Measurements from ENCODE around the gene RSPH9. TPM values are rescaled to one million over a fixed set of nuclear protein-coding genes. Genes with fewer than 3 reads are reported as not detected.

RSPH9 gene, protein sequence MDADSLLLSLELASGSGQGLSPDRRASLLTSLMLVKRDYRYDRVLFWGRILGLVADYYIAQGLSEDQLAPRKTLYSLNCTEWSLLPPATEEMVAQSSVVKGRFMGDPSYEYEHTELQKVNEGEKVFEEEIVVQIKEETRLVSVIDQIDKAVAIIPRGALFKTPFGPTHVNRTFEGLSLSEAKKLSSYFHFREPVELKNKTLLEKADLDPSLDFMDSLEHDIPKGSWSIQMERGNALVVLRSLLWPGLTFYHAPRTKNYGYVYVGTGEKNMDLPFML
- total RNA-seq (2014; rRNA removed; shearing (Covaris generic)): not detected in 2 replicates

DNA sequence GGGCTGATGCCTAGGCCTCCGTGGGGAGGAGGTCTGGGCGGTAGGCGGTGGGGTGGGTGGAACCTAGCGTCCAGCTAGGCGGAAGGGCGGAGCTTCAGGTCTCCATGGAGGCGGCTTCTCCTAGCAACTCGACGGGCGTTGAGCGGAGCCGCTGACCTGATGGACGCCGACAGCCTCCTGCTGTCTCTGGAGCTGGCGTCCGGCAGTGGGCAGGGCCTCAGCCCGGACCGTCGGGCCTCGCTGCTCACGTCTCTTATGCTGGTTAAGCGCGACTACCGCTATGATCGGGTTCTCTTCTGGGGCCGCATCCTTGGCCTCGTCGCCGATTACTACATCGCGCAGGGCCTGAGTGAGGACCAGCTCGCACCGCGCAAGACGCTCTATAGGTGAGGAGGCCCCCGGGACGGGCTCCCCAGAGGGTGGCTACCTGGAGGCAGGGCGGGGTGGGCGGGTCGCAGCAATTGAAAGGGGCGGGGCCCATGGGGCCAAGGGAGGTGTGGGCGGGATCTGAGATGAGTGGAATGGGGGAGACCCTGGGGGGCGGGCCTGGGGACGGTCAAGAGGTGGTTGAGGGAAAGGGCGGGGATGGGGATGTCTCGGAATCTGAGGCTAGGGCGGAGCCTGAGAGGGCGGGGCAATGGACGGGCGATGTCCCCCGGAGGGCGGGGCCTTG, at the start of gene RSPH9:
TSS of gene RSPH9 (plus strand) at position 97 of the 673 bp plus-strand sequence. CDS start at position 160, 63 bp downstream.
- DNase-seq (ENCODE audit: low read depth): peak; percentile 60

DNA sequence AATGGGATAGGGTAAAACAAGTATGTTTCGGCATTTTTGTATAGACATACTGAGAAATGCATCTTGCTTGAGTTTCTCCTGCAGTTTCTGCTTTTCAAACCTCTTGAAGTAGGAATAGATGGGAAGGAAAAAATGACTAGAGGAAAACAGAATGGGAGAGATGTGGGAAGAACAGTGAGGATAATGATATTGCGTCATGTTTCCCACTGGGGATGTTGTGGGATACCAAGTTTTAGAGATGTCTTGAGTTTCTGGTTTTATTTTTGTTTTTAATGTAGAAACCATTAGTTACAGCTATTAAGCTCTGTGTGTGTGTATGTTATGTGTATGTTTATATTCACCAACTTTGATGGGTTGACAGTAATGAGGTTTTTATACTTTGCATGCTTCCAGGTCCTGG, 44.2 kb upstream of the RSPH9 start:
- no peak for DNase-seq (ENCODE audit: low read depth)

DNA sequence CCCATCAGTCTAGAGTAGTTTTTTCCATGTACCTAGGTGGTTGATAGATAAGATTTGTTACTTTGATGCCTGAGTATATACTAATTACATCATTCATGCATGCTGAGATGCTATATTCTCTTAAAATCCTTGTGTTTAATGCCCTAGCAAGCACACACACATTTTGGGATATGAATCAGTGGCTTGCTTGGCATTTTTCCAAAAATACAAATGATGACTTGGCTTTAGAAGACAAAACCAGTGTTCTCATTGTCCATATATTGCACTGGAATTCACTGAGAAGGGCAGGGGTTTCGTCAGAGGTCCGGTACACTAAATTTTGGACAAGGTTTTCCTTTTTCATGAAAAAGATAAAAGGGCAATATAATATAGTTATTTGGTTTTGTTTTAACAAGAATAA, 40.7 kb upstream of the RSPH9 start:
- DNase-seq (ENCODE audit: low read depth): peak; percentile 46

DNA sequence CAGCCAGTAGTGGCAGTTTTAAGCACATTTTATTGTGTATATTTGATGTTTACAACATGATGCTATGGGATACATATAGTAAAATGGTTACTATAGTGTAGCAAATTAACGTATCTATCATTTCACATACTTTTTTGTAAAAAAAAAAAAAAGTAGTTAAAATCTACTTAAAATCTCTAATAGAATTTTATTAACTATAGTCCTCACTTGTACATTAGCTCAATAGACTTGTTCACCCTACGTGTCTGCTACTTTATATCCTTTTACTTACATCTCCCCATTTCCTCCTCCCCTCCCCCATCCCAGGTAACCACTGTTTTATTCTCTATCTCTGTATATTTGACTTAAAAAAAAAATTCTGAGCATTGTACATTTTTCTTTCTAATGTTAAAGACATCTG, 38.8 kb upstream of the RSPH9 start:
- DNase-seq (ENCODE audit: low read depth): no peak

DNA sequence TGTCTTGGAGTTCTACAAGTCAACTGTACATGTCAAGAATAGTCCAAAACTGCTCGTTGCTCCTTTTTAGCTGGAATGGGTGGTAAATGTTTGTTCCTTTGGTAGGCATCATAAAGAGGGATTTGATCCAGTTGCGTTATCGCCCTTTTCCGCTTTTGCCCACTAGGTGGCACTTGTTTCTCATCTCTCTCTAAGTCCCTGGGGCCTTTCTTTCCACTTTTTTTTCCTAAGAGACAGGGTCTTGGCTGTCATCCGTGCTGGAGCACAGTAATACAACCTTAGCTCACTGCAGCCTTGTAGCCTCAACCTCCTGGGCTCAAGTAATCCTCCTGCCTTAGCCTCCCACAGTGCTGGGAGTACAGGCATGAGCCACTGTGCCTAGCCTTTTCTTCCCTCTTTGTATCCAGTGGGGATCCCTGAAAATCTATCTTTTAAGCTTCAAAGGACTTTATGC, 36.5 kb upstream of the RSPH9 start:
- peak; percentile 70 for DNase-seq (ENCODE audit: low read depth)

DNA sequence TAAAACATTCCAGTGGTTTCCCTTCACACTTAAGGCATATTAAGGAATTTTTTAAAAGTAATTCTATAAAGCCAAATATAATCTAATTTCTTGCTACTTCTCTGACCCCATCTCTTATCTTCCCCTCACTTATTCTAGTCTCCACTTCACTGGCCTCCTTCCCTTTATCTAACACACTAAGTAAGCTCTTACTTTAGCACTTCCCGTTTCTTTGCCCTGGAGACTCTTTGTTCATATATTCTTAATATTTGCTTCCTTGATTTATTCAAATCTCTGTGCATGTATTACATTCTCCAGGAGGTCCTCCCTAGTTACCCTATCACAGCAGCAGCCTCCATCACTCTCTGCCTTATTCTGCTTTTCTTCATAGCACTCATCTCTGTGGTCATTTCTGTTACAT, 36.0 kb upstream of the RSPH9 start:
- DNase-seq (ENCODE audit: low read depth): no peak

DNA sequence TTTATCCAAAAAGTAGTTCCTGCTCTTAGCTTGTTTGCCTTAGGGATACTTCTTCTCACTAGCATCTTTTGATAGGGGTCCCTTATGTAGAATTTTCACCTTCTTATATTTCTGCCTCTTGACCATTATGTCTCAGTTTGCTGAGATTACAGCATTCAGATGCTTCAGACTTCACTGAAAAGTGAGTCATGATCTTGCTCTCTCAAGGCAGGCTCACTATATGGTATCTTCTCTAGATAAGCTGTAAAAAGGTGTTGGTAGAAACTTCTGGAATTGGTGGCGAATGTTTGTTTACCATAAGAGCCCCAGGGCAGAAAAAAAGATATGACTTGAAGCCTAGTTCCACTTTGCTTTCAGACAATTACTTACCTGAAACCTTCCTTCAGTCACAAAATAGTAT, 35.4 kb upstream of the RSPH9 start:
- DNase-seq (ENCODE audit: low read depth): no peak

DNA sequence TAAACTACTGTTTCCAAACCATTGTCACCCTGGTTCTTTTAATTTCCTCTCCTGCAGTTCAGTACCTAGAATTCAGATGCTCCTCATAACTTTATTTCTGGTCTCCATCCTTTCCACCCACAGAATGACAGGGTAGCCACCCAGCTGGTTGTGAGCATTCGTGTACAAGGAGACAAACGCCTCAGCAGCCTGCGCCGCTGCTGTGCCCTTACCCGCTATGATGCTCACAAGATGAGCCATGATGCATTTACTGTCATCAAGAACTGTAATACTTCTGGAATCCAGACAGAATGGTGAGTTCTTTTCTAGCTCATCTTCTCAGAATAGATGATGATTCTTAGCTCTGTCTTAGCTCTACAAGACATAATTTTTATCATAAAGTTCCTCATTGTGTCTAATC, 34.4 kb upstream of the RSPH9 start:
- no peak for DNase-seq (ENCODE audit: low read depth)

DNA sequence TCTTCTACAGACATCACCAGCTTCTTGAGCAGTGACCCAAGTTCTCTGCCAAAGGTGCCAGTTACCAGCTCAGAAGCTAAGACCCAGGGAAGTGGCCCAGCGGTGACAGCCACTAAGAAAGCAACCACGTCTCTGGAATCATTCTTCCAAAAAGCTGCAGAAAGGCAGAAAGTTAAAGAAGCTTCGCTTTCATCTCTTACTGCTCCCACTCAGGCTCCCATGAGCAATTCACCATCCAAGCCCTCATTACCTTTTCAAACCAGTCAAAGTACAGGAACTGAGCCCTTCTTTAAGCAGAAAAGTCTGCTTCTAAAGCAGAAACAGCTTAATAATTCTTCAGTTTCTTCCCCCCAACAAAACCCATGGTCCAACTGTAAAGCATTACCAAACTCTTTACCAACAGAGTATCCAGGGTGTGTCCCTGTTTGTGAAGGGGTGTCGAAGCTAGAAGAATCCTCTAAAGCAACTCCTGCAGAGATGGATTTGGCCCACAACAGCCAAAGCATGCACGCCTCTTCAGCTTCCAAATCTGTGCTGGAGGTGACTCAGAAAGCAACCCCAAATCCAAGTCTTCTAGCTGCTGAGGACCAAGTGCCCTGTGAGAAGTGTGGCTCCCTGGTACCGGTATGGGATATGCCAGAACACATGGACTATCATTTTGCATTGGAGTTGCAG, 31.0 kb upstream of the RSPH9 start:
- no peak for DNase-seq (ENCODE audit: low read depth)

DNA sequence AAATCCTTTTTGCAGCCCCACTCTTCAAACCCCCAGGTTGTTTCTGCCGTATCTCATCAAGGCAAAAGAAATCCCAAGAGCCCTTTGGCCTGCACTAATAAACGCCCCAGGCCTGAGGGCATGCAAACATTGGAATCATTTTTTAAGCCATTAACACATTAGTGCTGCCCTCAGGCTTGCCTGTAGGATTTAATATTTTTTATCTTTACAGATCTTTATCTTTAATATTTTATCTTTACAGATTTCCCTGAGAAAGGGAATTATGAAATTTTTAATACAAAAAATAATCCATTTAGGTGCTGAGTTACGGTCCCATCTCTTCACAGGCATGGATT, 30.5 kb upstream of the RSPH9 start:
- no peak for DNase-seq (ENCODE audit: low read depth)

DNA sequence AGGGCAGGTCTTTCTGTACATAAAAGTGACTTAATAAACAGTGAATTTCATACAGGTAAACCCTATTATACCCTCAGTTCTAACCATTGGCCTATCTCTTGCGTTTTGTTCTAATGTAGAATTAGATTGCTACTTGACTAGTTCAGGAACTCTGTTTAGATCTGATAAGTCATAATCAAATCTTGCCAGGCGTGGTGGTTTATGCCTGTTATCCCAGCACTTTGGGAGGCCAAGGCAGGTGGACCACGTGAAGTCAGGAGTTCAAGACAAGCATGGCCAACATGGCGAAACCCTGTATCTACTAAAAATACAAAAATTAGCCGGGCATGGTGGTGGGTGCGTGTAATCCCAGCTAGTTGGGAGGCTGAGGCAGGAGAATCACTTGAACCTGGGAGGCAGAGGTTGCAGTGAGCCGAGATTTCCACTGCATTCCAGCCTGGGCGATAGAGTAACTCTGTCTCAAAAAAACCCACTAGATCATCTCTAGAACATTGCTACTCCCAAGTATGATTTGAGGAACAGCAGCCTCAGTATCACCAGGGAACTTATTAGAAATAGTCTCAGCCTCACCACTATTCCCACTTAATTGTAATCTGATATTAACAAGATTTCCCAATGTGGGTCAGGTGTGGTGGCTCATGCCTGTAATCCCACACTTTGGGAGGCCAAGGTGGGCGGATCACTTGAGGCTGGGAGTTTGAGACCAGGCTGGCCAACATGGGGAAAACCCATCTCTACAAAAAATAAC, 27.9 kb upstream of the RSPH9 start:
- no peak for DNase-seq (ENCODE audit: low read depth)

DNA sequence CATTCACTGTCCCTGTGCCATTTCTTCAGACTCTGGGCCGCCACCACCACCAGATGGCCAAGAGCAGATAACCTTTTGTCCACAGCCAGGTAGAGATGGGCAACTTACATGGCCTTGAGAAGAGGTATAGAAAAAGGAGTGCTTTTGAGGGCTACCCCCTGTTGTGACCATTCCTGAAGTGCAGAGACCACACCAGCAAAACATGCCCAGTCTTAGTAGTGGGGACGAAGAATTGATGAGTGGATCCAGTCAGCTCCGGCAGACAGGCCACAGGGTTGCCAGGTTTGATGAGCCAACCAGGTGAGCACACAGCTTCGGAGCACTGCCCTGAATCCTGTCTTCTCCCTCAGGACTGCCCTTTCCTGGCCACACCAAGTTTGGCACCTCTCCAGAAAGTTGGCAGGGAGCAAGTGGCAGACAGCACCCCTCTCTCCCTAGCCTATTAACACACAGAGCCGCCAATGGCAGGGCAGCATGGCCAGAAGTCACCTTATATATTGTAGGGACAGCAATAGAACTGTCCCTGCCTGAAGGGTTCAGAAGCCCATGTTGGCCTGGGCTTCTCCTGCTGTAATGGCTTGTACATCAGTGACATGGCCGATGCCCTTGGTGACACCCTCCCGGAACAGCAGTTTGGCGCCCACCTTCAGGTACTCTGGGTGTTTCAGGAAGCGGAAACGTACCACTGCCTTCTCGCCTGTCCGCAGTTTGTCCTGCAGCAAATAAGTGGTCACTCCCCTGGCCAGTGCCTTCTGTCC, 23.6 kb upstream of the RSPH9 start:
- no peak for DNase-seq (ENCODE audit: low read depth)

DNA sequence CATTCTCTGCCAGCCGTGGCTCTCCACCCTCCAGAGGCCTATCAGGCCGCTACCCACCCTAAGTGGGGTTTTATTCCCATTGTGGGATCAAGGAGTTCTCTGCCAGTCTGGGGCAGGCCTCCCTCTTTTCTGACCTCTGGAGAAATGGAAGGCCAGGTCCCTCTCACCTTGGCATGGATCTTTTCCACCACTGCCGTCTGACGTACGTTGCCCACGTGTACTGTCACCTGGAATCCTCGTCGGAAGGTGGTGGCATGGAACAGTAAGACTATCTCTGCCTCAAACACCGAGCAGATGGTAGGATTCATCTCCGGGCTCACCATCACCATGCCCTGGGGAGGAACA, 23.0 kb upstream of the RSPH9 start:
- DNase-seq (ENCODE audit: low read depth): no peak

DNA sequence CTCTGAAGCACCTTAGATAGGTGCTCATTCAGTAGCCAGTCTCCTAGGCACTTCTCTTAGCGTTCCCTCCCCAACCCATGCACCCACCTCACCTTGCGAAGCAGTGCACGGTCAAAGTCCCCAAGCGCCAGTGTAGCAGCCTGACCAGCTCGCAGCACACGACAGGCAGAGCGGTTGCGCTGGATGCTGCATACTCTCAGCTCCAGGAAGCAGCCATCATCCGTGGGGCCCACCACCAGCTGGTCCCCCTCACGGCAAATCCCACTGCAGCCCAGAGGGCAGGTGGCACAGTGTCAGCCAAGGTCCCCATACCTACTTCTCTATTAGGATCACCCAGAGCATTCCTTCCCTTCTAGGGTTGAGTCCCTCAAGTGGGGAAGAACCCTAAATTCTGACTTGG, 22.3 kb upstream of the RSPH9 start:
- DNase-seq (ENCODE audit: low read depth): no peak

DNA sequence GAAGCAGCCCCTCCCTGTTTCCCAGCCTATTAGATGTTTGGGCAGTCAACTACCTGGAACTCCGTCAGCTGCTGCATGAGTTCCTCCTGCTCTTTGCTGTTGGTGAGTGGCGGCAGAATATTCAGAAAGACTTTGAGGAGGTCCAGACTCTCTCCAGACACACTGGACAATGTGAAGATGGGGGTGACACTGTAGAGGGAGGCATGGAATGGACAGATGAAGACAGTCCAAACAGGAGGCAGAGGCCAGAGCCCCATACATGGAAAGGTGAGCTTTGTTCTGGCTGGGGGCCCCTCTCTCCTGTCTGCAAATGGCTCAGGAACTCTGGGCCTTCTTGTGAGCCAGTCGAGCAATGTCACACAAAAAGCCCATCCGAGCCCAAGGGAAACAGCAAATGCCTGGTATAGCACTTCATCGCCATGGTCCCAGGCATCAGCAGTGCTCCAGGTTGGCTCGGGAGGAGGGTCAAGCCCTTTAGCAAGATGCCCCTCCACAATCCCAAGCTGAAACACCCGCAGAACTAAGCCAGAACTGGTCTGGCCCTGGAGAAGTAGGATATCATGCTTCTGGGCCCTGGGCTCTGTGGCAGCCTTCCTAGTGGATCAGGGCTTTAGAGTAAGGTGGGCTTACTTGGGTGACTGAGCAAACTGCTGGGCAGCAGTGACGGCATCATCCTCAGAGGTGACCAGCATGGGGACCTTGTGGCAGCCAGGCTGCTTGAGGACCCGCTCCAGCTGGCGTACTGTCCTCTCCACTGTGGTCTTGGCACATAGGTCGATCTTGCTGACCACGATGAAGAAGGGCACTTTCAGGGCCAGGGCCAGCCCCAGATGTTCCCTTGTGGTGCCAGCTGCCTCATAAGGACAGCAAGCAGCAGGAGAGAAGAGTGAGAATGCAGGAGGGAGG, 20.7 kb upstream of the RSPH9 start:
- no peak for DNase-seq (ENCODE audit: low read depth)

DNA sequence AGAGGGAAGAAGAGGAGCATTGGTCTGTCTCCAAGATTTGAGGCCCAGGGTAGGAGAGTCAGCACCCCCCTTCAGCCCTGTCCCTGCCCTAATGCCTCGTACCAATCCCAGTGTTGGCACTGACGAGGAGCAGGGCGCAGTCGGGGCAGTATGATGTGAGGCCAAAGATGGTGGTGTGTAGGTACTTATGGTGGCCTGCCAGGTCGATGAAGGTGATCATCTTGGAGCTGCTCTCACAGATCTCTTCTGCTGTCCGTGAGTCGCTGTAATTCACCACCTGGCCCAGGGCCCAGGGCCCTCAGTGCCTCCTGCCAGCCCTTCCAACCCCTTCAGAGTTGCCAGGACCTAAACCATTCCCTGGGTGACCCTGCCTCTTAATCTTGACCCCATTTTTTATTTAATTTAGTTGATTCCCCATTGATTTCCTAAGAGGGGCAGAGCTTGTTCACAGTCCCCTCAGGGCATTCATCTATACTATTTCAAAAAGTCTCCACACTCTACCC, 20.0 kb upstream of the RSPH9 start:
- DNase-seq (ENCODE audit: low read depth): no peak

DNA sequence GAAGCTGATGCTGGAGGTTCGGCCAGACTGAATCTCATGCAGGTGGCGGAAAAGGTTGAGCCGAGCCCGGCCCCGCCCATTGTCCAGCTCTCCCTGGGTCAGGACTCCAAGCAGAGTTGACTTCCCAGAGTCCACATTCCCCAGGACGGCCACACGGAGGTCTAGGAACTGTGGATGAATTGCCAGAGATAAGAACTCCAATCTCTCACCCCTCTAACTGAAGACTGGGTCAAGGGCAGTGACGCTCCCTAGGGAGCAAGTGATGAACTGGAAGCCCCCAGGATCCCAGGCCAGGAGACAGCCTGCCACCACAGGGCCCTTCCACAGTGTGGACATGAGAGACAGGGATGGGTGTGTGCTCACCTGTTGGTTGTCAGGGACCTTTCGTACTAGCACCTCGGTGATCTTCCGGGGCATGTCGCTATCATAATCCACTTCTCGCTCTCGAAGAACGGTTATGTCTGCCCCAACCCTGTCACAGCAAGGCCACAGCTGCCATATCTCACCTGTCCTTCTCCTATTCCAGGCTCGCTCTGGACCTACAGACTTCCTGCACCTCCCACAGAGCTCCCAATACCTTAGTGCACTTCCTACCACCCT, 19.3 kb upstream of the RSPH9 start:
- no peak for DNase-seq (ENCODE audit: low read depth)

DNA sequence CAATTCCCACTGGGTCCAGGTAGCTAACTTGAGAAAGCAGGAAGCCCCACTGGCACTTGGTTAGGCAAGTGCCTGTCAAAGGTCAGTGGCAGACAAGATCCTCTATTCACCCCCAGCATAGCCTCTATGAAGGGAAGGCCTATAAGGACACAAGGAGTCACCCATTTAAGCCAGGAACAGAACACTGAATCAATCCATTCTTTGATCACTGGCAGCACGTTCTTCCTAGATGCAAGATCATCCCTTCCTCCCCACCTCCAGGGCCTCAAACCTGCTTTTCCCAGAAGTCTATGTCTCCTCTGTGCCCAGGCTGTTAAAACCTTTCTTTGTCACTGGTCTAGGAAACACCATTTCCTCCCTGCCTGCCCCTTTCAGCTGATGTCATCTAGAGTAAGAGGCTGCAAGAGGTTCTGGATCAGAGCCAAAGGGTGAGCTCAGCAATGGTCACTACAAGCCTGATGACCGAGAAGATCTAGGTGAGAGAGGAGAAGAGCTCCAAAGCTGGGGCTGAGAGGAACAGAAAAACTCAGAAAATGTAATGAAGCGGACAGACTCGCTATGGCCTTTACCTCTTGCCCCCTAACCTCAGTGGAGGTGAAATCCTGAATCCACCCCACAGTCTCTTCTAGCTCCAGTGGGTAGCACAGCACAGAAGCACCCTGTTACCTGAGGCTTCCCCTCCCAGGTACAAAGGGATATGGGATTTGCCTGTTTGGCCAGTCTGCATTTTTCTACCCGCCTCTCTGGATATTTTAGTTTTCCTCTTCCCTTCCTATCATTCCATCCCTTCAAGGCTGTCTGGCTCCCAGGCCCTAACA, 17.6 kb upstream of the RSPH9 start:
- peak; percentile 94 for DNase-seq (ENCODE audit: low read depth)
